Karpas-422 (cell line): ENCODE data around the gene CPXM1. TPM values are rescaled to one million over a fixed set of nuclear protein-coding genes. Genes with fewer than 3 reads are reported as not detected.

Experiments
- DNase-seq: peaks from one replicate; pipeline ENCODE4 v3.0.0-alpha.2; 2015
- H2AFZ ChIP-seq: fragments of 200-600 bp; sonication (generic); 2 replicates; pipeline ENCODE4 v1.6.1; 2014; ENCODE audit warnings: antibody characterized with exemption, low read length, mixed read lengths
- H3K27ac ChIP-seq: fragments of 200-600 bp; sonication (generic); 2 replicates; pipeline ENCODE4 v1.5.1; 2014; ENCODE audit warnings: mild to moderate bottlenecking, low read length, moderate library complexity
- H3K27me3 ChIP-seq: fragments of 200-600 bp; sonication (generic); 2 replicates; pipeline ENCODE4 v1.6.1; 2014; ENCODE audit warnings: low read length, mixed read lengths
- H3K36me3 ChIP-seq: fragments of 200-600 bp; sonication (generic); 2 replicates; pipeline ENCODE4 v1.6.1; 2014; ENCODE audit warnings: low read length, mixed read lengths; ENCODE audit not compliant: insufficient read depth
- H3K4me1 ChIP-seq: fragments of 200-600 bp; sonication (generic); 2 replicates; pipeline ENCODE4 v1.6.1; 2014; ENCODE audit warnings: mild to moderate bottlenecking, low read length, mixed read lengths
- H3K4me2 ChIP-seq: fragments of 200-600 bp; sonication (generic); 2 replicates; pipeline ENCODE4 v1.6.1; 2014; ENCODE audit warnings: low read length, low read depth, mild to moderate bottlenecking; ENCODE audit not compliant: poor library complexity, severe bottlenecking
- H3K4me3 ChIP-seq: fragments of 200-600 bp; sonication (generic); 2 replicates; pipeline ENCODE4 v1.5.1; 2014; ENCODE audit warnings: mild to moderate bottlenecking, antibody characterized with exemption, low read length, mixed read lengths
- H3K79me2 ChIP-seq: fragments of 200-600 bp; sonication (generic); 2 replicates; pipeline ENCODE4 v1.6.1; 2014; ENCODE audit warnings: mild to moderate bottlenecking, low read length, mixed read lengths
- H3K9ac ChIP-seq: fragments of 200-600 bp; sonication (generic); 2 replicates; pipeline ENCODE4 v1.6.0; 2014; ENCODE audit warnings: low read length
- H3K9me2 ChIP-seq: fragments of 200-600 bp; sonication (generic), shearing (Covaris generic); replicated peaks from 2 replicates; pipeline ENCODE4 v1.6.0; 2014; ENCODE audit warnings: mild to moderate bottlenecking, low read length, moderate library complexity; ENCODE audit not compliant: insufficient read depth
- H3K9me3 ChIP-seq: fragments of 300-700, 200-600 bp; sonication (generic); 2 replicates; pipeline ENCODE4 v1.6.1; 2014; ENCODE audit warnings: low read length, mixed read lengths
- H4K20me1 ChIP-seq: fragments of 200-600 bp; sonication (generic); 2 replicates; pipeline ENCODE4 v1.6.1; 2014; ENCODE audit warnings: mild to moderate bottlenecking, antibody characterized with exemption, low read length, low read depth; ENCODE audit not compliant: insufficient read depth
- total RNA-seq: library from RNA; depleted of rRNA; stranded (reverse); fragments of >200 nt; shearing (Covaris generic); gene quantifications from 2 replicates; pipeline ENCODE4 v1.2.3, GENCODE V29; 2014; ENCODE audit warnings: low replicate concordance

The CPXM1 gene
- total RNA-seq, 1 experiment from 2014 or later: not detected

DNA sequence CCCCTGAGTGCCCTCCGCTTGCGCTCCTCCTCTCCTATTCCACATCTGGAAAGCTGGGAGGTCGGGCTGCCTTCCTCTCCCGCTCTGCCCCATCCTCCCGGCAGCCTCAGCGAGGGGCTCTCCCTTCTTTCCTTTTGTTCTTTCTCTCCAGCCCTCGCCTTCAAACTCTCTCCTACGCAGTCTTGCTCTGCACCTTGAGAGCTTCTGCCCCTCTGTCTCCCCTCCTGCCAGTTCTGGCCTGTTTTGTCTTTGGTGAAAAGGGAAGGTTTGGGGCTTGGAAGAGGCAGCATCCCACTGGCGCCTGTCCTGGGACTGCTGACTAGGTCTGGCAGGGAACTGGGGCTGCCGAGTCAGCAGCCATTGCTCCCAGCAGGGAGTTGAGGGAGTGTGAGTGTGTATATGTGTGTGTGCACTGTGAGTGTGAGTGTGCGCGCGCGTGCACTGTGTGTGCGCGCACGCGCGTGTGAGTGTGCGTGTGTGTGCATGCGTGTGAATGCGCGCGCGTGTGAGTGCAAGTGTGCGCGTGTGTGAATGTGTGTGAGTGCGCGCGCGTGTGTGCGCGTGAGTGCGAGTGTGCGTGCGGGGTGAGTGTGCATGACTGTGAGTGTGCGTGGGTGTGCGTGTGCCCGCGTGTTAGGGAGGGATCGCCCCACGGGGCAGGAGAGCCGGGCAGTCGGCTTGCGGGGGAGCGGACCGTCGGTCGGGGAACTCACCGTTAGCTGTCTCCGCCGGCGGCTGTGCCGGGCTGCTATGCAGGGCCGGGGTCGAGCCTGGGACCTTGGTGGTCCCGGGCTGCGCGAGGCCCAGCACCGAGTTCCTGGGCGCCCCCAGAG, 523 bp downstream of the CPXM1 start:
- no peak overlapping the region for H2AFZ ChIP-seq
- H3K4me1 ChIP-seq: no peaks in the 10 kb centered on the region
- H3K9me2 ChIP-seq: no peaks in the 10 kb centered on the region
- no peaks in the 10 kb centered on the region for H4K20me1 ChIP-seq
- no peak overlapping the region for H3K4me2 ChIP-seq
- H3K4me3 ChIP-seq: no peak overlapping the region
- no peaks in the 10 kb centered on the region for H3K27me3 ChIP-seq
- H3K36me3 ChIP-seq: no peaks in the 10 kb centered on the region
- no peaks in the 10 kb centered on the region for H3K9me3 ChIP-seq
- no peak for DNase-seq
- H3K79me2 ChIP-seq: no peaks in the 10 kb centered on the region
- no peak overlapping the region for H3K9ac ChIP-seq
- no peak overlapping the region for H3K27ac ChIP-seq

DNA sequence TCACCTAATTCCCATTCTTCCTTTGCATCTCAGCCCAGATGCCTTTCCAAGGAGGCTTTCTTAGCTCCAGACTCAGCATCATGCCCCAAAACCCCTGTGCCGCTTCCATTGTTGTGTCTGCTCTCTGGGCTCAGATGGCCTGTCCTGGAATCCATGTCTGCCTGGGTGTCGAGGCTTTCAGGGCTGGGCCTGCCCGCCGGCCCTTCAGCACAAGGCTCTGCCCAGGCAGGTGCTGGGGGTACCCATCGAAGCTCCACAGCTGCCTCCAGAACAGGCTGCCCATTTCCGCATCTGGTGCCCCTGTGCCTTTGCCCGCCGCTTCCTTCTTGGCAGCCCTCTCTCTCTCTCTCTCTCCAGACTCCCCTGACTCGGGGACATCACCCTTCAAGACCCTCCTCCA, 1.2 kb downstream of the CPXM1 start:
- DNase-seq: no peak
- Histone ChIP-seq H3K27ac (no peak overlapping the region), H3K4me3 (no peak overlapping the region), H3K9me2 (no peaks in the 10 kb centered on the region), H3K27me3 (no peaks in the 10 kb centered on the region), H3K79me2 (no peaks in the 10 kb centered on the region), H3K4me2 (no peak overlapping the region), H3K9me3 (no peaks in the 10 kb centered on the region), H3K9ac (no peak overlapping the region), H3K36me3 (no peaks in the 10 kb centered on the region), H3K4me1 (no peaks in the 10 kb centered on the region), H2AFZ (no peak overlapping the region; the same call in 1 of the 2 replicates), H4K20me1 (no peaks in the 10 kb centered on the region)

DNA sequence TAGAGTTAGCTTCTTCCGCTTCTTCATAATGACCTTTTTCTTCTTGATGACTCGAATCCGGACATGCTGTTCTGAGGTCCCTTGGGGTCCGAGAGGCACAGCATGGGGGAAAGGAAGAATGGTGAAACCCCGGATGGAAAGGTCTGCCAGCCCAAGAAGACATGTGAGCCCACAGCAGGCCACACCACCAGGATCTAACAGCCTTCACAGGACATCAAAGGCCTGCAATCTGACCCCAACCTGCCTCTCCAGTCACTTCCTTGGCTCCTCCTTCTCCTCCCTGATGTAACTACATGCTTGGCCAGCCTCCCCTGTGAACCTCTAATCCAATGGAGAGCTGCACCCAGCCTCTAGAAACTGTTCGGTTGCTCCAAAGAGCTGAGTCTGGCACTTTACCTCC, 1.6 kb downstream of the CPXM1 start:
- H3K4me1 ChIP-seq: no peaks in the 10 kb centered on the region
- no peaks in the 10 kb centered on the region for H3K27me3 ChIP-seq
- H3K9me2 ChIP-seq: no peaks in the 10 kb centered on the region
- H4K20me1 ChIP-seq: no peaks in the 10 kb centered on the region
- H3K36me3 ChIP-seq: no peaks in the 10 kb centered on the region
- no peak overlapping the region for H3K27ac ChIP-seq
- H3K9me3 ChIP-seq: no peaks in the 10 kb centered on the region
- H3K4me2 ChIP-seq: no peak overlapping the region
- H3K4me3 ChIP-seq: no peak overlapping the region
- DNase-seq: no peak
- H3K79me2 ChIP-seq: no peaks in the 10 kb centered on the region
- H3K9ac ChIP-seq: no peak overlapping the region
- no peak overlapping the region; the same call in 1 of the 2 replicates for H2AFZ ChIP-seq

DNA sequence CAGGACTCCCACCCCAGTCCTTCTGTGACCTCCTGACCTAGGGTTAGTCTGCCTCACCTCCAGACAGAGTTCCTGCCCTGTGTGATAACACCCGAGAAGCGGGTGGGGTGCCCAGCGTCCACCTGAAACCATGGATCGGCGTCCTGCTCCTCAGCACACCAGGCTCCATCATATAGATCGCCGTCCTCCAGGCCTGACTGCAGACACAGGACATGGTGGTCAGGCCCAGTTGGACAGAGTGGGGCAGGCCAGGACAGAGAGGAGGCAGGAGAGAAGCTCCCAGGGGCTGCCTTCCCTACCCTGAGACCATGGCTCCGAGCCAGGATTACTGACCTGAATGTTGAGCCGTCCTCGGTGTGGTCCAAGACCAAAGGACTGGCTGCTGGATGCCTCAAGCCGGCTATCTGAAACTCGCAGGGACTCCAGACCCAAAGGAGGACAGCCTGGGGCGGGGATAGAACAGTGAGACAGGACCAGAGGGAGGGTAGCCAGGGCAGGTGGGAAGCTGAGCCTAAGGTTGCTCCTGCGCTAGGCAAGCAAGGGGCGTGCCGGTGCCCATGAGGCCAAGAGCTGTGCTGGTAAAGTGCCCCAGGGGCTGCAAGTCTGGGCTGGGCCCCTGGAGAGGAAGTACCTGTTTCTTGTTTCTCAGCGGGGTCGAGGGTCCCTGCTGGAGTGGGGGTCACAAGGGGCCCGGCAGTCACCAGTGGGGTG, 2.2 kb downstream of the CPXM1 start:
- Histone ChIP-seq H3K9me3 (no peaks in the 10 kb centered on the region), H3K4me3 (no peak overlapping the region), H3K4me2 (no peak overlapping the region), H3K36me3 (no peaks in the 10 kb centered on the region), H2AFZ (no peak overlapping the region), H3K27me3 (no peaks in the 10 kb centered on the region), H4K20me1 (no peaks in the 10 kb centered on the region), H3K79me2 (no peaks in the 10 kb centered on the region), H3K4me1 (no peaks in the 10 kb centered on the region), H3K9me2 (no peaks in the 10 kb centered on the region), H3K27ac (no peak overlapping the region), H3K9ac (no peak overlapping the region)
- DNase-seq: no peak

DNA sequence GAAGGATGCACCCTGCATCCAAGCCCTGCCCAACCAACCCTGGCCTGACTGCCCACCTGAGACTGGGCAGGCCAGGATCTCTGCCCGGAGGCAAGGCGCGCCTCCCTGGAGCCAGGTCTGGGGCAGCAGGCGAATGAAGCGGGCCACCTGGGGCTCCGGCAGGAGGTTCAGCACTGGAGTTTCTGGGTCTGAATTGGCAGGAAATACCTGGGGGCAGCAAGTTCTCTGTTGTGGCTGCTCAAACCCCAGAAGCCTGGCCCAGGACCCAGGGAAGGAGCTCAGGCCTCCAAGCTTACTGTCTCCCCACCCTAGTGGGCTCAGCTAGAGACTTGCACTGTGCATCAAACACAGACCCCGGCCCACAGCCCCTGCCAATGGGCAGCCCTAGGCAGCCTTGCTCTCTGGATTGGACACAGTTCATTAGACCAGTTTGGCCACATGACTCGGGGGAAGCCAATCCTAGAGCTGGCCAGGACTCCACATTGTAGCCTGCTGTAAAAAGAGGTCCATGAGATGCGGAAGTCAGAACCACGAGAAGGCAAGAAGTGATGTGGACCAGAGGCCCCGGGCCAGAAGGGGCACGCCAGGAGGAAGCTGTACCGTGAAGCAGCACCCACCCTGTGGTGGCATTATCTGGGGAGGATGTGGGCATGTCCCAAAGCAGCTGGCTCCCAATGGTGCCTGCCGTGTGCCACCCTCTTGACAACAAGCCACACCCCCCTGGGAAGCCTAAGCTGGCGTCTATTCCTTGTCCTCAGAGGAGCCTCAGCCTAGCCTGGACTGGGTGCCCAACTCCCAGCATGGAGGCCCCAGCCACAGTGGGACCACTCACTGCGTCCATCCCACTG, 3.1 kb downstream of the CPXM1 start:
- H3K27me3 ChIP-seq: no peaks in the 10 kb centered on the region

DNA sequence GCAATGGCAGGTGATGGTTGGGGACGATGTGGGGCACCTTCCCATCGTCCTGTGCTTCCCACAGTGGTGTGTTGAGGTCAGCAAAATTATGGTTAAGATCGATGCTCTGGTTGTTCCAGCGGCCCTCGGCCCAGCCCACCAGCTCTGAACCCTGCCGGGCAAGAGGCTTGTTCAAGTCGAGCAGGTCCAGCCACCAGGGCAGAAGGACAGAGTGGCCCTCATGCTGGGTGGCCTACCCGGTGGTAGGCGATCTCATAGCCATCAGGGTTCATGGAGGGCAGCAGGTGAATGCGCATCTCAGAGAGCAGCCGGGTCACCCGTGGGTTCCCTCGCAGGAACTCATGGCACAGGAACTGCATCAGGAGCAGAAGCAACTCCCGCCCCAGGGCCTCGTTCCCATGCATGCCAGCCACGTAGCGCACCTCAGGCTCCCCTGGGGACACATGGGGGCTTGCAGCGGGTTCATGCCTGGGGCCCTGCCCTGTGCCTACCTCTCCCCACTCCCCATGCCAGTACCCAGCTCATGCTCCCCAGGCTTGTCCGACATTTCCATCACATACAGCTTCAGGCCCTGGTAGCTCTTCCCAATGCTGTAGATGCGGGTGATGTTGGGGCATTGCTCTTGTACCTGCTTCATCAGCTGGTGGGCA, 4.3 kb downstream of the CPXM1 start:
- Histone ChIP-seq H3K4me3 (no peak overlapping the region), H3K4me1 (no peaks in the 10 kb centered on the region), H3K4me2 (no peak overlapping the region), H3K9ac (no peak overlapping the region), H3K79me2 (no peaks in the 10 kb centered on the region), H2AFZ (no peak overlapping the region), H3K9me2 (no peaks in the 10 kb centered on the region), H3K9me3 (no peaks in the 10 kb centered on the region), H3K27me3 (no peaks in the 10 kb centered on the region), H3K27ac (no peak overlapping the region), H4K20me1 (no peaks in the 10 kb centered on the region), H3K36me3 (no peaks in the 10 kb centered on the region)
- DNase-seq: no peak

More for the DNA sequence above, 3.1 kb downstream of the CPXM1 start:
- no peaks in the 10 kb centered on the region for H3K79me2 ChIP-seq
- no peak overlapping the region for H3K4me3 ChIP-seq
- no peak overlapping the region for H3K4me2 ChIP-seq
- H3K36me3 ChIP-seq: no peaks in the 10 kb centered on the region
- DNase-seq: peak; percentile 53
- H3K9me3 ChIP-seq: no peaks in the 10 kb centered on the region
- H3K9me2 ChIP-seq: no peaks in the 10 kb centered on the region
- H4K20me1 ChIP-seq: no peaks in the 10 kb centered on the region
- H3K9ac ChIP-seq: no peak overlapping the region
- peak overlapping the region; percentile 63; the same call in 1 of the 2 replicates for H2AFZ ChIP-seq
- H3K4me1 ChIP-seq: no peaks in the 10 kb centered on the region
- H3K27ac ChIP-seq: no peak overlapping the region

DNA sequence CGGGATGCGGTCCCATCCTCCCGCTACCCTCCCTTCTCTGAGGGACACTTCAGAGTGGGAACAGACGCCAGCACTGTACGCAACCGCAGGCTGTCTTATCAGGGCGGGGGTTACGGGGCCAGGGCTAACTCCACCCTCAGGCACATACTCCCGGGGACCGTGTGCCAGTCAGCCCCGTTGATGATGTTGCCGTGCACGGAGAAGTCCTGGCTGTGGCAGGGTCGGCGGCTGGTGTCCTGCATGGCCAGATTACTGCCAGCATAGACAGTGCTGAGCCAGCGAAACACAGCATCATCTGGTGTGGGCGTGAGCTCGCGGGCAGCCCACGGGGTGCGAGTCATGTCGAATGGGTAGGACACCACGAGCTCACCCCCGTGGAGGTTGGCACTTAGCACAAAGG, 5.0 kb downstream of the CPXM1 start:
- no peaks in the 10 kb centered on the region for H3K9me2 ChIP-seq
- no peak overlapping the region for H2AFZ ChIP-seq
- no peak overlapping the region for H3K27ac ChIP-seq
- H3K4me2 ChIP-seq: no peak overlapping the region
- H3K79me2 ChIP-seq: no peaks in the 10 kb centered on the region
- DNase-seq: no peak
- H3K27me3 ChIP-seq: no peaks in the 10 kb centered on the region
- H3K9ac ChIP-seq: no peak overlapping the region
- no peaks in the 10 kb centered on the region for H4K20me1 ChIP-seq
- H3K36me3 ChIP-seq: no peaks in the 10 kb centered on the region
- no peaks in the 10 kb centered on the region for H3K9me3 ChIP-seq
- H3K4me1 ChIP-seq: no peaks in the 10 kb centered on the region
- no peak overlapping the region for H3K4me3 ChIP-seq
